IMR-90 (cell line): ENCODE measurements around the gene HOXB7. TPM values are rescaled to one million over a fixed set of nuclear protein-coding genes. Genes with fewer than 3 reads are reported as not detected.

ENCODE experiments used
- ATAC-seq: fragments of 200-7000 bp; cut with Tn5 transposase; 2 replicates; pipeline ENCODE4 v1.9.1; 2020; ENCODE audit warnings: low read depth, mild to moderate bottlenecking, moderate library complexity
- BruUV-seq: library from RNA; stranded (reverse); fragments of 400-500 nt; replicated peaks from 2 replicates; lab custom pipeline; 2021; lab: Mats Ljungman, UMichigan
- CTCF ChIA-PET: fragments of 300-600 bp; formaldehyde crosslinking; extraction: SDS; loops from one replicate; lab custom pipeline; 2021; ENCODE audit warnings: antibody characterized with exemption; lab: Yijun Ruan, JAX
- POLR2A ChIA-PET: fragments of 300-600 bp; sonication (Branson Sonifier 250); formaldehyde crosslinking; loops from one replicate; lab custom pipeline; 2022; ENCODE audit warnings: antibody characterized with exemption; ENCODE audit not compliant: unreplicated experiment; lab: Charles Lee
- DNase-seq: peaks from one replicate; pipeline ENCODE4 v3.0.0; 2013
- H2AFZ ChIP-seq: replicated peaks from 2 replicates; pipeline ENCODE3; 2013; ENCODE audit warnings: low read length, mild to moderate bottlenecking; ENCODE audit not compliant: poor library complexity
- H2AK5ac ChIP-seq: 2 replicates; pipeline ENCODE4 v1.6.1; 2013; ENCODE audit warnings: low read depth, low read length, inconsistent platforms
- H2AK9ac ChIP-seq: replicated peaks from 2 replicates; pipeline ENCODE3; 2013; ENCODE audit warnings: mild to moderate bottlenecking, low read depth, low read length, moderate library complexity; ENCODE audit not compliant: poor library complexity
- H2BK120ac ChIP-seq: 2 replicates; pipeline ENCODE4 v1.6.1; 2013; ENCODE audit warnings: low read depth, low read length, inconsistent platforms
- H2BK15ac ChIP-seq: 3 replicates; pipeline ENCODE4 v1.6.1; 2013; ENCODE audit warnings: low read depth, low read length, inconsistent platforms
- H2BK20ac ChIP-seq: 2 replicates; pipeline ENCODE4 v1.6.1; 2013; ENCODE audit warnings: low read depth, mild to moderate bottlenecking, inconsistent platforms, low read length, moderate library complexity
- H2BK5ac ChIP-seq: 2 replicates; pipeline ENCODE4 v1.6.1; 2013; ENCODE audit warnings: mild to moderate bottlenecking, low read depth, low read length, inconsistent platforms; ENCODE audit not compliant: poor library complexity, severe bottlenecking
- H3K14ac ChIP-seq: replicated peaks from 2 replicates; pipeline ENCODE4 v1.6.1; 2013; ENCODE audit warnings: low read depth, low read length, inconsistent platforms
- H3K18ac ChIP-seq: 2 replicates; pipeline ENCODE4 v1.6.1; 2013; ENCODE audit warnings: low read depth, low read length, control low read depth
- H3K23ac ChIP-seq: 2 replicates; pipeline ENCODE4 v1.6.1; 2013; ENCODE audit warnings: low read depth, low read length, inconsistent platforms
- H3K27ac ChIP-seq: 2 replicates; pipeline ENCODE4 v1.5.1; 2013; ENCODE audit warnings: mild to moderate bottlenecking, control low read depth, low read length; ENCODE audit not compliant: insufficient read depth
- H3K27me3 ChIP-seq: 2 replicates; pipeline ENCODE4 v1.6.1; 2013; ENCODE audit warnings: low read length; ENCODE audit not compliant: control insufficient read depth, insufficient read depth
- H3K36me3 ChIP-seq: 2 replicates; pipeline ENCODE4 v1.6.1; 2013; ENCODE audit warnings: low read length, mixed read lengths; ENCODE audit not compliant: control insufficient read depth, insufficient read depth
- H3K4ac ChIP-seq: 2 replicates; pipeline ENCODE4 v1.6.1; 2013; ENCODE audit warnings: low read depth, low read length, inconsistent platforms
- H3K4me1 ChIP-seq: 2 replicates; pipeline ENCODE4 v1.6.1; 2013; ENCODE audit warnings: low read length, mixed read lengths; ENCODE audit not compliant: control insufficient read depth, insufficient read depth
- H3K4me2 ChIP-seq: 2 replicates; pipeline ENCODE4 v1.6.1; 2013; ENCODE audit warnings: low read depth, mild to moderate bottlenecking, control low read depth, low read length, moderate library complexity
- H3K4me3 ChIP-seq: 2 replicates; pipeline ENCODE4 v1.5.1; 2013; ENCODE audit warnings: low read depth, mild to moderate bottlenecking, control low read depth, low read length, moderate library complexity; ENCODE audit not compliant: insufficient read depth
- H3K56ac ChIP-seq: 2 replicates; pipeline ENCODE4 v1.6.1; 2013; ENCODE audit warnings: low read length, inconsistent platforms; ENCODE audit not compliant: insufficient read depth; ENCODE audit errors: extremely low read depth
- H3K79me1 ChIP-seq, 2 experiments: 2 replicates each; pipeline ENCODE4 v1.6.1; 2013; ENCODE audit warnings: low read length in 2 of 2, inconsistent platforms in 1 of 2, low read depth in 1 of 2
- H3K9ac ChIP-seq: 2 replicates; pipeline ENCODE4 v1.6.1; 2013; ENCODE audit warnings: low read depth, low read length, control low read depth
- H3K9me1 ChIP-seq: 2 replicates; pipeline ENCODE4 v1.6.1; 2013; ENCODE audit warnings: low read length, inconsistent platforms; ENCODE audit not compliant: insufficient read depth
- H3K9me3 ChIP-seq: 2 replicates; pipeline ENCODE4 v1.6.1; 2013; ENCODE audit warnings: low read length; ENCODE audit not compliant: control insufficient read depth, insufficient read depth
- H4K20me1 ChIP-seq: 2 replicates; pipeline ENCODE4 v1.6.1; 2013; ENCODE audit warnings: low read length, inconsistent platforms; ENCODE audit not compliant: insufficient read depth
- H4K5ac ChIP-seq: 2 replicates; pipeline ENCODE4 v1.6.1; 2013; ENCODE audit warnings: mild to moderate bottlenecking, low read depth, low read length, control low read depth
- H4K8ac ChIP-seq, 2 experiments: 2 replicates each; pipeline ENCODE4 v1.6.1; 2013; ENCODE audit warnings: low read depth in 2 of 2, low read length in 2 of 2, control low read depth in 1 of 2, inconsistent platforms in 1 of 2
- H4K91ac ChIP-seq: 2 replicates; pipeline ENCODE4 v1.6.1; 2013; ENCODE audit warnings: low read depth, low read length, inconsistent platforms; ENCODE audit not compliant: insufficient read depth
- POLR2A ChIP-seq: IDR thresholded peaks from 2 replicates; pipeline ENCODE4 v1.6.1; 2012; ENCODE audit warnings: mild to moderate bottlenecking, low read depth, low read length
- SMC3 ChIP-seq: fragments of 150-350 bp; IDR thresholded peaks from 2 replicates; pipeline ENCODE4 v1.6.1; 2016; ENCODE audit warnings: low read depth, mild to moderate bottlenecking, antibody characterized with exemption, low read length, moderate library complexity
- WGBS, 2 experiments: methylation state at CpG; one replicate each; pipeline versions ENCODE4 v1.1.5 to v1.1.7; 2013; ENCODE audit warnings: missing lambda C conversion rate in 2 of 2; ENCODE audit not compliant: insufficient read length in 1 of 2; ENCODE audit errors: extremely low coverage in 2 of 2; 5-methylcytosine and 5-hydroxymethylcytosine counted together
- dilution Hi-C: fragments of 300-500 bp; cut with HindIII; formaldehyde crosslinking; loops from one replicate; pipeline ENCODE4 v1.14.3; 2018; ENCODE audit warnings: low sequenced_read_pairs; ENCODE audit not compliant: unreplicated experiment
- in situ Hi-C: fragments of 300-500 bp; cut with MboI; formaldehyde crosslinking; loops from 3 replicates; pipeline ENCODE4 v1.14.3; 2019; ENCODE audit warnings: low sequenced_read_pairs, inconsistent platforms, mixed read lengths
- intact Hi-C: fragments of 100-400 bp; cut with micrococcal nuclease; formaldehyde crosslinking; loops from 2 replicates; pipeline ENCODE4 v1.10.0; 2022
- polyA plus RNA-seq, 3 experiments: library from polyadenylated mRNA; depleted of rRNA; stranded (reverse); fragments of >200 nt; gene quantifications; 2 replicates each; pipeline ENCODE4 v1.2.3, GENCODE V29; 2012; ENCODE audit warnings: low replicate concordance in 1 of 3
- total RNA-seq: library from RNA; depleted of rRNA; stranded (reverse); fragments of >200 nt; gene quantifications from 2 replicates; pipeline ENCODE4 v1.2.3, GENCODE V29; 2012
- TF ChIP-seq, protein P1 (sequence below): fragments of 150-350 bp; IDR thresholded peaks from 2 replicates; pipeline ENCODE4 v1.6.1; 2017; ENCODE audit warnings: mild to moderate bottlenecking, antibody characterized with exemption, low read length, low read depth

HOXB7 gene
- total and polyA plus RNA-seq, 2 of the 4 experiments (the other 2 are of a cell fraction), result 1.8 to 6.7 TPM

DNA sequence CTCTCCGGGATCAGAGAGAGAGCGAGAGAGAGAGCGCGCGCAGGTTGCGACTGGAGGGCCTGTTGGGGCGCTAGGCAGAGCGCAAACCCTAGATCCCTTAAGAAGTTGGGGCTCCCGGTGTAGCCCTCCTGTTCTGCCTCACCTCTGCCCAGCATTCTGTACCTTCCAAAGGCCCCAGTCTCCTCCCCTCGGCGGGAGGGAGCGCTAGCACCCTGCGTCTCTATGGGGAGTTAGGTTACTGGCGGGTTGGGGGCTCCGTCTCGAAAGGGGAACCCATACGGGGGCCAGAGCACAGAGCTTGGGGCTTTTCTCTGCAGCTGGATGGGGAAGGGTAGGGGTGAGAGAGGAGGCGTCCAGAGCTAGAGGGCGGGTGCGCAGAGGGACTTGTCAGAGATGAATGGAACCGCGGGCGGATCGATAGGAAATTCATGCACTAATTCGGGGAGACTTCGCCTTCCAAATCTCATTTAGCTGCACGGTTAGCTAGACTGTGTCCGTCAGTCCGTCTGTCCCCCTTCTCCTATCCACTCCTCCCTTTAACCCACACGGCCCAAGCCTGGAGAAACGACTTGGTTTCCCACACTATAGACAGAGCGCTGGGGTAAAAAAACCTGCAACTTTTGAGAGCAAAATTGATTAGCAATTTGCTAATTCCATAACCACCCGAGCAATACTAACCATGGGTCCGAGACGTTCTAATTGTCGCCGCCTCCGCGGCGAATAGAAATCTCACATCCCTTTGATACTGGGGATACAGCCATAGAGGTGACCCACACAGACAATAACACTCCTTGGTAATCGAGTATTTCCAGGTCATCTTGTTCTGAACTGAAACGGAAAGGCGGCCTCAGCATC is 32.0 kb downstream of the HOXB7 start (continued):
- TF ChIP-seq, protein P1, sequence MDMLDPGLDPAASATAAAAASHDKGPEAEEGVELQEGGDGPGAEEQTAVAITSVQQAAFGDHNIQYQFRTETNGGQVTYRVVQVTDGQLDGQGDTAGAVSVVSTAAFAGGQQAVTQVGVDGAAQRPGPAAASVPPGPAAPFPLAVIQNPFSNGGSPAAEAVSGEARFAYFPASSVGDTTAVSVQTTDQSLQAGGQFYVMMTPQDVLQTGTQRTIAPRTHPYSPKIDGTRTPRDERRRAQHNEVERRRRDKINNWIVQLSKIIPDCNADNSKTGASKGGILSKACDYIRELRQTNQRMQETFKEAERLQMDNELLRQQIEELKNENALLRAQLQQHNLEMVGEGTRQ, result no peak
- no peak for TF ChIP-seq POLR2A

DNA sequence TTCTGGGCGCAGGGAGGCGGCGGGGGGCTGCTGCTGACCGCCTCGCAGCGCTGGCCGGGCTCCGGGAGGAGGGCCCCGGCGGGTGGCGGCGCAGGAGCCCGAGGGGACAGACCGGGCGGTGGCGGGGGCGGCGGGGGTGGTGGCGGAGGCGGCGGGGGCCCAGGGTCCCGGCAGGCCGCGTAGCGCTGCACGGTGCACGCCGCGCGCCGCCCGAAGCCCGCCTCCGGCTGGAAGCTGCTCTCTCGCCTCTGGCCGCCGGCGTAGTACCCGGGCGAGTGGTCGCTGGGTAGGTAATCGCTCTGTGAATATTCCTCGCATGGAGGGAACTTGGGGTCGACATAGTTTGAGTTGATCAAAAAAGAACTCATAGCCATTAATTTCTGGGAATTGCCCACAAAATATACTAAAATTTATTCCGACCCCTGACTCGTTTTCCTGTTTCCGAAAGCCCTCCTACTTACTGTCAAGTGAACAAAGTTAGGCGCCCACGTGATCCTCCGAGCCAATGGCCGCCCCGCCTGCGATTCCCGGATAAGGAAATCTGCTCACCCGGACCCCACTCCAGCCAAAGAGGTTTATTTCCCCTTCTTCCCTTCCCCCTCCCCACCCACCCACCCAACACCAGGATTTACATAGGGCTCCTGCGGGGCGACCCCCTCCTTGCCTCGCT is 32.7 kb downstream of the HOXB7 start, which contains the start of gene HOXB4:
TSS of gene HOXB4 (minus strand) at position 405 of the 670 bp plus-strand sequence. CDS start at position 374, 31 bp downstream.
- H4K5ac ChIP-seq, result peak within 1 kb of the TSS; percentile 93
- H3K9me3 ChIP-seq, result no peaks in the 10 kb centered on the region
- H3K23ac ChIP-seq, result peak within 1 kb of the TSS; percentile 100
- H3K4me1 ChIP-seq, result peaks cover 9% of the 10 kb centered on the region
- peak within 1 kb of the TSS; percentile 97 for H3K14ac ChIP-seq
- peaks cover 36% of the 10 kb centered on the region for H3K36me3 ChIP-seq
- ATAC-seq, result peak; percentile 25
- peaks cover 5% of the 10 kb centered on the region for H4K20me1 ChIP-seq
- peak; percentile 88 for DNase-seq
- intact Hi-C loops (no loop called here), dilution Hi-C loops (no loop called here), in situ Hi-C loops (no loop called here)
- 0% methylated on average over 14 of the region's 58 CpGs; no CpG with 5 or more reads in 1 of the 2 experiments for whole genome bisulfite sequencing, 2 experiments
- no peaks in the 10 kb centered on the region for H3K9me1 ChIP-seq
- peak within 1 kb of the TSS; percentile 99 for H3K27ac ChIP-seq
- peak within 1 kb of the TSS; percentile 87 for H2AK5ac ChIP-seq
- ChIA-PET POLR2A (interaction anchor here (0.5 to 1.7 kb wide), 2 partner anchors 31 to 43 kb away, joined by 4 to 7 read pairs; no protein-coding TSS in a partner anchor), CTCF (interaction anchor here (0.6 to 0.7 kb wide), 2 partner anchors 121 to 246 kb away, joined by 3 to 6 read pairs; no protein-coding TSS in a partner anchor)
- H3K9ac ChIP-seq, result peak within 1 kb of the TSS; percentile 97
- no peaks in the 10 kb centered on the region for H3K27me3 ChIP-seq
- H2BK5ac ChIP-seq, result peak within 1 kb of the TSS; percentile 99
- no peak for TF ChIP-seq SMC3
- TF ChIP-seq, protein P1, result peak; percentile 96
- H3K56ac ChIP-seq, result peak within 1 kb of the TSS; percentile 99
- no peaks in the 10 kb centered on the region for H3K79me1 ChIP-seq
- peak within 1 kb of the TSS; percentile 97 for H3K4ac ChIP-seq
- peak within 1 kb of the TSS; percentile 69 for H3K4me3 ChIP-seq
- peak within 1 kb of the TSS; percentile 93 for H4K91ac ChIP-seq
- BruUV-seq, result no TSS peak
- peak within 1 kb of the TSS; percentile 93 to 94 for H4K8ac ChIP-seq
- peak within 1 kb of the TSS; percentile 90 for H2AK9ac ChIP-seq
- H2AFZ ChIP-seq, result peak within 1 kb of the TSS; percentile 71
- peak within 1 kb of the TSS; percentile 61 for H2BK20ac ChIP-seq
- H3K18ac ChIP-seq, result peak within 1 kb of the TSS; percentile 93
- H2BK15ac ChIP-seq, result peak within 1 kb of the TSS; percentile 63; the same call in 2 of the 3 replicates
- H3K4me2 ChIP-seq, result peak within 1 kb of the TSS; percentile 93
- peak within 1 kb of the TSS; percentile 93 for H2BK120ac ChIP-seq
